ENCODE data around the gene RASGRF2.

Gene RASGRF2, protein sequence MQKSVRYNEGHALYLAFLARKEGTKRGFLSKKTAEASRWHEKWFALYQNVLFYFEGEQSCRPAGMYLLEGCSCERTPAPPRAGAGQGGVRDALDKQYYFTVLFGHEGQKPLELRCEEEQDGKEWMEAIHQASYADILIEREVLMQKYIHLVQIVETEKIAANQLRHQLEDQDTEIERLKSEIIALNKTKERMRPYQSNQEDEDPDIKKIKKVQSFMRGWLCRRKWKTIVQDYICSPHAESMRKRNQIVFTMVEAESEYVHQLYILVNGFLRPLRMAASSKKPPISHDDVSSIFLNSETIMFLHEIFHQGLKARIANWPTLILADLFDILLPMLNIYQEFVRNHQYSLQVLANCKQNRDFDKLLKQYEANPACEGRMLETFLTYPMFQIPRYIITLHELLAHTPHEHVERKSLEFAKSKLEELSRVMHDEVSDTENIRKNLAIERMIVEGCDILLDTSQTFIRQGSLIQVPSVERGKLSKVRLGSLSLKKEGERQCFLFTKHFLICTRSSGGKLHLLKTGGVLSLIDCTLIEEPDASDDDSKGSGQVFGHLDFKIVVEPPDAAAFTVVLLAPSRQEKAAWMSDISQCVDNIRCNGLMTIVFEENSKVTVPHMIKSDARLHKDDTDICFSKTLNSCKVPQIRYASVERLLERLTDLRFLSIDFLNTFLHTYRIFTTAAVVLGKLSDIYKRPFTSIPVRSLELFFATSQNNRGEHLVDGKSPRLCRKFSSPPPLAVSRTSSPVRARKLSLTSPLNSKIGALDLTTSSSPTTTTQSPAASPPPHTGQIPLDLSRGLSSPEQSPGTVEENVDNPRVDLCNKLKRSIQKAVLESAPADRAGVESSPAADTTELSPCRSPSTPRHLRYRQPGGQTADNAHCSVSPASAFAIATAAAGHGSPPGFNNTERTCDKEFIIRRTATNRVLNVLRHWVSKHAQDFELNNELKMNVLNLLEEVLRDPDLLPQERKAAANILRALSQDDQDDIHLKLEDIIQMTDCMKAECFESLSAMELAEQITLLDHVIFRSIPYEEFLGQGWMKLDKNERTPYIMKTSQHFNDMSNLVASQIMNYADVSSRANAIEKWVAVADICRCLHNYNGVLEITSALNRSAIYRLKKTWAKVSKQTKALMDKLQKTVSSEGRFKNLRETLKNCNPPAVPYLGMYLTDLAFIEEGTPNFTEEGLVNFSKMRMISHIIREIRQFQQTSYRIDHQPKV (N-terminal part only)

DNA sequence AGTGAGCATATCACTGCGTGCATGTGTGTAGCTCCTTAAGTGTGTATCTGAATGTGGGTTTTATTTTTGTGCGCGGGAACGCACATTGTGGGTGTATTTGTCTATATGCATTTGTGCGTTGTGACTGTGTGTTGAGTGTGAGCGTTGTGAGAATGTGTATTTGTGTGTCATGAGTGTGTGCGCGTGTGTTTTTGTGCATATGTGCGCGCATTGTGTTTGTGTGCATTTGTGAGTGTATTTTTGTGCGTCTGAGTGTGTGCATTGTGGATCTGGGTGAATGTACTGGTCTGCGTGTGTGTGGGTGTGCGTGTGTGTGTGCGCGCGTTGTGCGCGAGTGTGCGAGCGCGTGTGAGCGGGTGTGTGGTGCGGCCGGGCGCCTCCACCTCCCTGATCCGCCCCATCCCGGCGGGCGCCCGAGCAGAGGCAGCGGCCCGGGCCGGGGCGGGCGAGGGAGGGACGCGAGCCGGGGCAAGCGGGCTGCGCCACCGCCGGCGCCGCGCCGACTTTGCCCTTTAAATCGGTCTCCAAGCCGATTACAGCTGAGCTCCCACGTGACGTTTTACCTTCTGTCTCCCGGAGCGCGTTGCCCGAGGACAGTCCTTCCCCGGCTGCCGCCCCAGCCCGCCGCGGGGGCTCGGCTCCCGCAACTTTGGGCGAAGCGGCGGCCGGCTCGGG is at the start of gene RASGRF2:
Gene RASGRF2 (plus strand): TSS at position 596 of the 675 bp plus-strand sequence. CDS start 376 bp downstream, outside the sequence.
- DNase-seq = peak; percentile 68

DNA sequence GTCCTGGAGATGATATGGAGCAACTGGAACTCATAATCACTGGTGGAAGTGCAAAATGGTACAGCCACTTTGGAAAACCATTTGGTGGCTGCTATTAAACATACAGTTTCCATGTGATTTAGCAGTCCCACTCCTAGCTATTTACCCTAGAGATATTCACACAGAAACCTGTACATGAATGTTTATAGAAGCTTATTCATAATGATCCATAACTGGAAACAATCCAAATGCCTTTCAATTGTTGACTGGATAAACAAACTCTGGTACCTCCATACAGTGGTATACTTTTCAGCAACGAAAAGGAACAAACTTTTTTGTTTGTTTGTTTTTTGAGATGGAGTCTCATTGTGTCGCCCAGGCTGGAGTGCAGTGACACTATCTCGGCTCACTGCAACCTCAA is 47.7 kb upstream of the RASGRF2 start:
- DNase-seq = no peak

DNA sequence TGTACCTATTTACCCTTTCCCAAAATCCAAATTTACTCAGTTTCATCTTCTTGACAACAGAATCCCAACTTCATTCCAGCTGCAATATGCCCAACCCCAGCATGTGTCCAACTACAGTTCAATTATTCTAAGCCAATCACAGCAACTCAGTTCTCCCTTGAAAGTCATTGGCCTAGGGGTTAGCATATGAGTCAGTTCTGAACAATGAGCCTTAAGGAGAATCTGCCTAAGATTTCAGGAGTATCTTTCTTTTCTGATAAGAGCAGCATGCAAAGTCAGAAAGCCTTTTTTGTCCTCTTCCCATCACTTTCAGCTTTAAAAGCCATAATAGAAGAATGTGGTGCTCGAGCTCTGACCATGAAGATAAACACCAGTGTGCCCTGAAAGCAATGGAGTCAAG is 44.4 kb upstream of the RASGRF2 start:
- DNase-seq = no peak

DNA sequence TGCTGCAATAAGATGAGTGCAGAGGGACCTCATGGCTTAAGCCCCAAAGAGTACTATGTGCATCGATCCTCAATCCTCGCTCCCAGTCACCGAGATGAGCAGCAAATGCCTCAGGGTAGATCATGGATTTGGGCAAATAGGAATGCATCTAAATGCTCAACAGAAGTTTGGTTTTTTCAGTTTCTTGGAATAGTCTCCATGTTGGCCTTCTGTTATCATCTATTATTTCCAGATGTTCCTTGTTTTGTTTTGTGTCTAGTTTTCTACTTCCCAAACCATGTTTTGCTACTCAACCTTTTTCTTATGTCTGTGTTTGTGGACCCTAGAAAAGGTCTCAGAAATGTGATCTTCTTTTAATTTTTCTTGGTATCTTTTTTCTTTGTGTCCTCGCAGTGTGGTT is 43.5 kb upstream of the RASGRF2 start:
- no peak for DNase-seq

DNA sequence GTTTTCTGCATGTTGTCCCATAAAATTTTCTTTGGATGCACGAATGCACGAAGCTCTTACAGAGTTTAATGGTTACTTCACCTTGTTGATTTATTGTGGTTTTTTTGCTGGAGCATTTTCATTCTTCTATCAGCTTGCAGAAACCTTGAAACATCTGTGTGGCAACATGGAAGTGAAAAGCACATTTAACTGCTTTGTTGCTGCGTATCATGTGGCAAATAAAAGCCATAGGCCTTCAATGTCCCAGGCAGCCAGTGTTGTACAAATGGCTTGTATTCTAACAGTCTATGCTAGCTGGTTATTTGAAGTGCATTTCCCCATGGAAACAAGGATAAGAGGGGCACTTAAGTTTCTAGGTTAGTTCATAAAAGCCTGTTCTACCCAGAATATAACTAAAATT is 42.5 kb upstream of the RASGRF2 start:
- no peak for DNase-seq

DNA sequence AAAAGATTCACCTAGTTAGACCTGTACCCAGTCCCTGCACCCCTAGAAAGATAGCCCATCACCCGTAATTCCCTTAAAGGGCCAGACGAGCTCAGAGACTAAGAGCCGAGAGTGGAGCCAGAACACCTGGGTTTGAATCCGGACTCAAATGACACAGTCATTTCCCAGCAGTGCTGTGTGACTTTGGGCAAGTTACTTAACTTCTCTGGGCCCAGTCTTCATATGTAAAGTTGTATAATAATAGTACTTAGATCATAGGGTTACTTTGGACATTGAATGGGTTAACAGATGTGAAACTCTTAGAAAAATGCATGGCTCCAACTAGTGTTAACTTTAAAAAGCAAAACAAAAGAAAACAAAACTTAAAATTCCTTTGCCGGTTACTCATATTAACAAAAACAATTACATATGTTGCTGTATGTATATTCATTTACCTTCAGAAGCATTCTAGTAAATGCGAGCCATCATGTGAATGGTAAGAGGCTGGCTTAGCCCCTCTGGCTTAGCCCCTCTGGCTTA is 40.4 kb upstream of the RASGRF2 start:
- DNase-seq = no peak

DNA sequence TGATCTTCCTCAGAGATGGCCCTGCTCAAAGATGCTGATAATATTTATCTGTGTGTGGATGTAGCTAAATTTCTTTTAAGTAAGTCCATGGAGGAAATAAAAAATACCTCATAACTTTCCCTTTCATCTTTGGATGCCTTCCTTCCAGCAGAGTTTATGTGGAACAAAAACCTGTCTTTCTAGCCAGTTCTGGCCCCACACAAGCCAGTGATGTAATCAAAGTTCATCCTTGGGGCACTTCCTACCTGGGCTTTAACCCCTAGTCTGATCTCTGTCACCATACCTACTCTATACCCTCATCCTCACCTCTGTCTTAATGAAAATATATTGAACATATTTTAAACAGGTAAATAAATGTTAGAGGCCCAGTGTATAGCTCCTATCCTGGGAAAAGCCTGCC is 39.8 kb upstream of the RASGRF2 start:
- DNase-seq = no peak

DNA sequence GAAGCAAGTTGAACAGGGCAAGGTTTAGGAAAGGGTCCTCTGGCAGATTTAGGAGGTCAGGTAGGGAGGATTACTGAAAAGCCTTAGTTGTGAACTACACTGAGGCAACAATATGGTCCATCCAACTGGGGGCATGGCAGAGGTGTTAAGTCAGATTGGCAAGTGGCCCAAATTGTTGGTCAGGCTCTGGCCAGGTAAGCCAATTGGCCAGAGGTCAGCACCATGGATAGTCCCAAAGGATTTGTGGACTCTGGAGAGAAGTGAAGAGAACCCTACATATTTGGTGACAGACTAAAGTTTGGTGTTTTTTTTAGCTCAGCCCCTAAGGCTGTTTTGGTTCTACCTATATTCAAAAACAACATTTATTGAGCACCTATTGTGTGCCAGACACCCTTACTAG is 39.1 kb upstream of the RASGRF2 start:
- DNase-seq = no peak

DNA sequence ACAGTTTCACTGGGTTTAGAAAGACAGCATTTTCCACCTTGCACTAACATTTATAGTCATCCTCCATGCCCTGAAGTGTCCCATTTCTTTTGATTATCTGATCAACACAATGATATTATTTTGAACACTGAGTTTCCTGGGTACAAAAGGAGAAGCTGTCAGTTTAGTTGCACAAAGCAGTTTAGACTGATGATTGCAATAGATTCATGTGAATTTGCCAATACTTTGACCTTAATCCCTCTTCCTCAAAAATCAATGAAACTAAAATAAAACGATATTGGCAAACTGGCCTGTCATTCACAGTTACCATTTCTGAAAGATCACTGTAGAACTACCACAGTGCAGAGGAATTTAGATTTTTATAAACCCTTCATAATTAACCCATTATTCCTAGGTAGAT is 34.2 kb upstream of the RASGRF2 start:
- no peak for DNase-seq

DNA sequence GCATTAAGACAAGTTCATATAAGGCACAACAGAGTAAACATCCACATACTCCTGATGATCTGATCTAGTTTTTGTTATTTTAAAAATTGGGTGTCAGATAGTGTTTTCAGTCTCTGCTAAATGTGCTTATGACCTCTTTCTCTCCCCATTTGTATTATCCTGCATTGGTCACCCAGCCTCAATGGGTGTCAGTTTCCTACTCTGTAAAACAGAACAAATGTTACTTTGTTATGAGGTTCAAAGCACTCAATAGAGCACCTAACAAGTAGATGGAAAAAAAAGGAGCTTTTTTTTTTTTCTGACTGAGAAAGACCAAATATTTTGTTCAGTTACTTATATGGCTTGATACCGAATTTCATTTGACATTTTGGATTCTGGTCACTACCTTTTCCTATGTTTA is 33.6 kb upstream of the RASGRF2 start:
- no peak for DNase-seq

DNA sequence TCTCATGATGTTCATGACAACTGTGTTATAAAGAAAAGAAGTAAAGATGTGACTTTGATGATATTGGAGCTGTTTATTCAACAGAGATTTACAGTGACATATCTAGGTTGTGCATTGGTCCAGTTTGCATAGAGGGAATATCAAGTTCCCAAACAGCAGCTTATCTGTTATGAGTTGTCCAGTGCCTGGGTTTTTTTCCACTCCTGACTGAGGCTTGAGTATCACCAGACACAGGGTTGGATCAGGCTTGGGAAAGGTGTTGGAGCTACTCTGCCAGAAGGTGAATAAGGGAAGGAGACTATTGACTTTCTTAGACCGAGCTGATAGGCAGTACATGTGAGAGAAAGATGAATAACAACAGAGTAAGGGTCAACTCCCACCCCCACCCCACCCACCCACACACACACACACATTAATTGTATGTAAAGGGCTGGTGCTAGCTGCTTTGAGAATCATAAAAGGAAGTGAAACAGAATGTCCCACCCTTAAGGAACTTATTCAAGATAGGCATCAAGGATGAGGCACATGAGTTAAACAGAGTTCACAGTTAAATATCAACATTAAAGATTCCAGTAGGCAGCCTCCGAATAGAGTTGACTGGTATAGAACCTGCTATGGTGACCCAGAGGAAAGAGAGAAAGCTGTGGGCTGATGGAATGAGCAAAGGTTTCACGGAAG is 33.0 kb upstream of the RASGRF2 start:
- no peak for DNase-seq

DNA sequence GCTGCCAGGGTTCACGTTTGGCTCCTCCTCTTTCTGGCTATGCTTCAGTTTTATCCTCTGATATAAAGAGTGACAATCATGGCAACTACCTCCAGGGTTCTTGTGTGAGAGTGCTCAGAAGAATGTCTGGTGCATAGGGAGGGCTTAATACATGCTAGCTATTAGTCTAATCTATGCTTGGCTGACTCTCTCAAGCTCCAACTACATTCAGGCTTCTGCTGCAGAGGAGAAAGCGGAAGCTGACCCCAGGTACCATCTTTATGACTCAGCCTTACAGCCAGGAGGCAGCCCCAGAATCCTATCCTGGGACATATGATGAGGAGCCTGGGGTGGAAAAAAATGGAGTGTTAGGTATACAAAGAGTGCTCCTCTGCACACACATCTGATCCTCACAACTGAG is 32.1 kb upstream of the RASGRF2 start:
- DNase-seq = no peak

DNA sequence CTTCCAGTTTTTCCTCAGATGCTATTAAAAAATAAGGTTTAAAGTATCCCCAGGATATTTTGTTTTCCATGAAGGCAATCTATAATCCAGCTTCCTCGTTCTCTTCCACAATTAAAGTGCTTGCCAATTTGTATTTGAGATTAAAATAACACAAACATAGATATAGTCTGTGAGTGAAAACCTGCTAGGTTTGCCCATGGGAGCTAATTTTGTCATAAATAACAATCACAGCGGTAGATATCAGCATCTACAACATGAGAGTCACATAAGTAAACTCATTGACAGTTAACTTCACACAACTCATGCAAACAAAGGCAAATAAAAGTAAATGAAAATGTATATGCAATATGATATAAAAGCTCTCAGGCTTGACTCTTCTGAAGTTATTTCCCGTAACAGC is 29.2 kb upstream of the RASGRF2 start:
- DNase-seq = no peak

DNA sequence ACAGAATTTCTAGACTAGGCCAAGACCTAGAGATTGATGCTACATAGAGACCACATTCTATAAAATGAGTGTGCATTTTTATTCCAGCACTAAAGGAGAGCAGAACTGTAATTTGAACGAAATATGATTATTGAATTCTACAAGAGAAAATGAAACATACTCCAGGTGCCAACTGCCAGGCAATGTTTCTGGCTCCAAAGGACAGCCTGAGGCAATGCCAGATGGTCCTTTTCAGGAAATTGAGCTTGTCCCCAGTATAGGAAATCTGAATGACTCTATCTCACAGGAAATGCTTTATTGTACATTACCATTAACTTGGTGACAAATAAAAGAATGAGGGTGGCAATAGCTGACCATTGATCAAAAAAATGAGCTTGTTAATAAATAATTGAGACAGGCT is 28.8 kb upstream of the RASGRF2 start:
- DNase-seq = no peak

DNA sequence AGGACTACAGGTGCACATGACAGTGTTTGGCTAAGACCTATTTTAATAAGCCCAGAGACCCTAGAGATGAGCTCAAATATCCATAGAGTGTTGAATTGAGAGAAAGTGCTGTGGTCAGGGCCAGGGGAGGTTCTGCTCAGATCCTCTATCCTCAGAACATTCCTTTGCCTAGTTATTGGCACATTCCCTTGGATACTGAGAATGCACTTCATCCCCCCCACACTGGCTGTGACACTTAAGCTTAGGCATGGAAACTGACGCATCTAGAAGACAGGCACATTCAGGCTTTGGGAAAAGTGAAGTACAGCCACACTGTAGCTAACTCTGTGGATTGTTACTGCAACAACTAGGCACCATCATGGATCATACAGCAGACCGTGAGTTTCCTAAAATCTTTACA is 27.1 kb upstream of the RASGRF2 start:
- DNase-seq = no peak

DNA sequence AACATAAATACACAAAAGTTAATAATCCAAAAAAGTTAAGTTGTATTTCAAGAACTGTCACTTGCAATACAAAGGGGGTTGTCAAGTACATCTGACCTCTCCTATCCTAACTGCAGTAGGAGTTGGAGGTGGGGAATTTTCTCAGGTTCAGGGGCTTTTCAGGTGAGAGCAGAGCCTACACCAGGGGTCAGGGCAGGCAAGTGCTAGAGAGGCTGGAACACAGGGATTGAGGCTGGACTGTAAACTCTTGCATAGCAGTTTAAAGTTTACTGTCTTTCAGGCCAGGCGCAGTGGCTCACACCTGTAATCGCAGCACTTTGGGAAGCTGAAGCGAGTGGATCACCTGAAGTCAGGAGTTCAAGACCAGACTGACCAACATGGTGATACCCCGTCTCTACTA is 25.4 kb upstream of the RASGRF2 start:
- DNase-seq = no peak

DNA sequence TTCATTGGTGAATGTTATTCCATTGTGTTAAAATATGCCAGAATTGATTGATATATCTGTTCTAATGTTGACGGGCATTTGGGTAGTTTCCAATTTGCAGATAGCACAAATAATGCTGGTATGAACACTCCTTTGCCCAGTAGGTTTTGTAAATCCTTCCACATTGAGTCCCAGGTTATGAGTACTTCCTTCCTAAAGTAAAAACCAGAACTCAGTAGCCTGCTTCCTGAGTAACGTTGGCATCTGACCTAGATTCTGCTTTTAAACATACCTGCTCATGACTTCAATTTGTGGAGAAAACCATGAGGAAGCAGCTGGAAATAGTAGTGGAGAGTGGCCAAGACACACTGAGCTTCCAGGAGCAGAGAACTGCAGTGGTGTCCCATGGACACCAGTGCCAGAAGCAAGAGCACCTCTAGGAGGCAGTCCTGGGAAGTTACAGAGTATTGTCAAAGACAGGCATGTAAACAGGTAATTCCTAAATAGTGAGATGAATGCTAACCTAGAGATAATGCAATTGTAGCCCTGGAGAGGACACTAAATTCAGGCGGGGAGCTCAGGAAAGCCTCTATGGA is 24.3 kb upstream of the RASGRF2 start:
- DNase-seq = no peak

DNA sequence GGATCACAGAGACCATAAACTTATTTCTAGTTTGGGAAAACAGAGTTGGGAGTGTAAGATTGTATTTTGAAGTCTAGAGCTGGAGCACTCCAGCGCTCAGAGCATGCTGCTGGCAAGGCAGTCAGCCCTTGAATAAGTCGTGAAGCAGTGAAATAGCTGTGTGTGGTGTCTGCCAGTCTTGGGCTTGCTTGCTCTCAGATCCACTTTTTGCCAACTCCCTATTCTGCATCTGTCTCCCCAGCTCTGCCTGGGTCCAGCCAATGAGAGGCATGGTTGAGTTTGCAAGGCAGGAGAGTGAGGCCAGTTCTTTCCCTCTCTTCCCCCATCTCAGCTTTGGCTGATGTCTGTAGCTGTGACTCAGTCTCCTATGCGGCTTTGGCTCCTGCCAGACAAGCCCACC is 23.3 kb upstream of the RASGRF2 start:
- no peak for DNase-seq

DNA sequence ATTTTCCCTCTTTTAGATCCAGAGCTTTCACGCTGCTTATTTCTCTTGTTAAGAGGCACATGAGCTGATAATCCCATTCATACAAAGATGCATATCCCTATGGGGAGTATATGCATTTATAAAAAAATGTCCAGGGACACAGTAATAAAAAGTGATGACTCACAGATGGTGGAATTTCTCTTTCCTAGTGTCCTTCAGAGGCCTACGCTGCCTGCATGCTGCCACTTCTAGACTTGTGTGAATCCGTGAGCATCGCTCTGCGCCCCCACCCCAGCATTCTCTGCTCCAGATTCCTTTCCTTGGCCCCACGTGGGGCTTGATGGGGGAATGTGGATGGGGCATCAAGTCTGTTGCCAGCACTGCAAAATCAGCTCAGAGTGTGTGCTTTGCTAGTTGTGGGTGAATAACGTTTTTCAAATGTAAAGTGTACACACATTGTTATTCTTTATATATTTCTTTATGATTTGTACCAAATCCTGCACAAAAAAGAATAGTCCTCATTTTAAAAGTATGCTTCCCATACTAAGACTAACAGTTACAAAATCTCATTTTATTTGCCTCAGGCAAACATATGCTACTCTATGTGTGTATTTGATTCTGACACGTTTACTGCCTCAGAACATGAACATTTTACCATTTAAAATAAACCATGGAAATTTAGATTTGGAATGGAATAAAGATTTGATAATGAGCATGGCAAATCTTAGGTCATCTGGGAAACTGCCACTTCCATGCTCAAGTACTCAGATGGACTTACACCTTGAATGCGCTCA is 22.4 kb upstream of the RASGRF2 start:
- no peak for DNase-seq

DNA sequence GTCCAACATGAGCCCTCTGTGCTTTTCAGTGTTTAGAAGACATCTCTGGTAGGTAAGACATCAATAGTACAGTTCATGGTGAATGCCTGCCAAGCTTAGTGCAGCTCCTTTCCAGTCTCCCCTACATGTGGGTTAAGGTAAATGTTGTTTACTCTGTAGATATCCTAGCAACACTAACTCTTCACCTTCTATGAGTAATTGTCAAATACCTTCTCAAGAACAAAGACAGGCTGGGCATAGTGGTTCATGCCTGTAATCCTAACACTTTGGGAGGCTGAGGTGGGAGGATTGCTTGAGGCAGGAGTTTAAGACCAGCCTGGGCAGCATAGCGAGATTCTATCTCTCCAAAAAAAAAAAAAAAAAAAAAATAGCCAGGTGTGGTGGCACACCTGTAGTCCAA is 18.7 kb upstream of the RASGRF2 start:
- DNase-seq = no peak

DNA sequence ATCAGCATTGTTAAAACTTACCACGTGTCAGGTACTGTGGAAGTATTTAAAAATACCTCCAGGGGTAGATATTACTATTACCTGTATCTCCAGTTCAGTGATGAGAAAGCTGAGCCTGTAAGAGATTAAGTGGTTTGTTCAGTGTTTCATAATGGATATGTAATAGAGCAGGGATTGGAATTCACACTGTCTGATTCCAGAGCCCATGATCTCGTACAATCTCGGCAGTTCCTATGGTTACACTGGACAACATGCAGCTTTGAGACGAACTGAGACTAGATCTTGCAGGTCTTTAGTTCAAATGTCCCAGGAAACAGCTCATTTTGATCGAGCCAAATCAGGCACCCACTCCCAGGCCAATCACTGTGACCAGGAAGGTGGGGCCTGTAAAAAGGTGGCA is 8.8 kb upstream of the RASGRF2 start:
- DNase-seq = no peak
